ENCODE results near the gene FBLIM1.
"Not testable (repeated sequence)": the region's sequence is repeated elsewhere in the genome, so short reads cannot be mapped to it uniquely, and the experiment has no call there.

The FBLIM1 gene

GRCh38 chr1:15825800-15826199 is 67.2 kb downstream of the FBLIM1 start:
- DNase-seq = no peak

- no peak for DNase-seq
Observed at GRCh38 chr1:15826810-15827507, 68.4 kb downstream of the FBLIM1 start.

GRCh38 chr1:15827567-15827966 is 69.0 kb downstream of the FBLIM1 start:
- DNase-seq = not testable (repeated sequence)

- not testable (repeated sequence) for DNase-seq
Observed at GRCh38 chr1:15828931-15829330, 70.3 kb downstream of the FBLIM1 start.

- DNase-seq = no peak
Observed at GRCh38 chr1:15830258-15830657, 71.7 kb downstream of the FBLIM1 start.

- DNase-seq = peak; percentile 46
Observed at GRCh38 chr1:15833069-15833679, 74.6 kb downstream of the FBLIM1 start.

GRCh38 chr1:15833842-15834405 is 75.3 kb downstream of the FBLIM1 start:
- peak; percentile 28 for DNase-seq

GRCh38 chr1:15834406-15835204 is 76.0 kb downstream of the FBLIM1 start:
- peak; percentile 94 for DNase-seq

GRCh38 chr1:15835205-15835740 is 76.7 kb downstream of the FBLIM1 start:
- DNase-seq = peak; percentile 49

GRCh38 chr1:15835741-15836510 is 77.3 kb downstream of the FBLIM1 start:
- DNase-seq = peak; percentile 97
